GM04504 (cell line): Measurements from ENCODE around the gene MIPEP.
A peak's percentile ranks its signal among the peaks of the same experiment; 100 is the strongest.
"Not testable (repeated sequence)": the region's sequence is repeated elsewhere in the genome, so short reads cannot be mapped to it uniquely, and the experiment has no call there.

Experiments
- DNase-seq: peaks from one replicate; pipeline ENCODE4 v3.0.0-alpha.2; 2012; ENCODE audit warnings: low read depth

Gene MIPEP

GRCh38 chr13:23888658-23889614 lies at the start of gene MIPEP:
Gene MIPEP (minus strand): TSS chr13:23889400. CDS start chr13:23889320, 80 bp downstream.
- peak; percentile 89 for DNase-seq

- no peak for DNase-seq
Observed at GRCh38 chr13:23934520-23934919, 45.3 kb upstream of the MIPEP start.

GRCh38 chr13:23928985-23929384 lies 39.8 kb upstream of the MIPEP start:
- DNase-seq, result peak; percentile 23

- DNase-seq, result no peak
Observed at GRCh38 chr13:23923031-23923430, 33.8 kb upstream of the MIPEP start.

- no peak for DNase-seq
Observed at GRCh38 chr13:23922005-23922932, 33.1 kb upstream of the MIPEP start.

GRCh38 chr13:23921451-23921888 lies 32.3 kb upstream of the MIPEP start:
- peak; percentile 30 for DNase-seq

- no peak for DNase-seq
Observed at GRCh38 chr13:23919006-23919405, 29.8 kb upstream of the MIPEP start.

- no peak for DNase-seq
Observed at GRCh38 chr13:23918208-23918607, 29.0 kb upstream of the MIPEP start.

GRCh38 chr13:23915308-23915707 lies 26.1 kb upstream of the MIPEP start:
- DNase-seq, result no peak

- no peak for DNase-seq
Observed at GRCh38 chr13:23912469-23912868, 23.3 kb upstream of the MIPEP start.

GRCh38 chr13:23909606-23910005 lies 20.4 kb upstream of the MIPEP start:
- no peak for DNase-seq

- no peak for DNase-seq
Observed at GRCh38 chr13:23905766-23906165, 16.6 kb upstream of the MIPEP start.

GRCh38 chr13:23903906-23904280 lies 14.7 kb upstream of the MIPEP start:
- DNase-seq, result no peak

GRCh38 chr13:23902975-23903905 lies 14.0 kb upstream of the MIPEP start:
- DNase-seq, result no peak

GRCh38 chr13:23901365-23901764 lies 12.2 kb upstream of the MIPEP start:
- no peak for DNase-seq

GRCh38 chr13:23899555-23899954 lies 10.4 kb upstream of the MIPEP start:
- DNase-seq, result no peak

- peak; percentile 64 for DNase-seq
Observed at GRCh38 chr13:23898101-23898500, 8.9 kb upstream of the MIPEP start.

GRCh38 chr13:23897452-23897919 lies 8.3 kb upstream of the MIPEP start, which contains the start of gene C1QTNF9B:
Gene C1QTNF9B (minus strand): TSS chr13:23897502.
- not testable (repeated sequence) for DNase-seq

GRCh38 chr13:23894746-23895145 lies 5.5 kb upstream of the MIPEP start:
- not testable (repeated sequence) for DNase-seq

GRCh38 chr13:23893791-23894190 lies 4.6 kb upstream of the MIPEP start:
- DNase-seq, result not testable (repeated sequence)
